Neural cell (in vitro differentiated cells): ENCODE data around the gene RNF225. TPM values are rescaled to one million over a fixed set of nuclear protein-coding genes. Genes with fewer than 3 reads are reported as not detected.
A peak's percentile ranks its signal among the peaks of the same experiment; 100 is the strongest.

Experiments used
- H2AFZ ChIP-seq: fragments of 200-600, 300-800 bp; sonication (generic), shearing (Covaris generic); 2 replicates; pipeline ENCODE4 v1.6.0; 2014; ENCODE audit warnings: low read depth, mild to moderate bottlenecking, antibody characterized with exemption, low read length, moderate library complexity
- H3F3A ChIP-seq: fragments of 200-600 bp; shearing (Covaris generic); 2 replicates; pipeline ENCODE4 v1.6.1; 2016; ENCODE audit warnings: mild to moderate bottlenecking, moderate library complexity, mixed read lengths, antibody characterized with exemption, low read length; ENCODE audit not compliant: insufficient read depth, poor library complexity, severe bottlenecking
- H3K27ac ChIP-seq: fragments of 200-600, 300-800 bp; sonication (generic), shearing (Covaris generic); 2 replicates; pipeline ENCODE4 v1.5.1; 2014; ENCODE audit warnings: mild to moderate bottlenecking, low read length, moderate library complexity
- H3K27me3 ChIP-seq: fragments of 300-800, 200-600 bp; sonication (generic), shearing (Covaris generic); 2 replicates; pipeline ENCODE4 v1.6.0; 2014; ENCODE audit warnings: mild to moderate bottlenecking, low read depth, low read length, moderate library complexity; ENCODE audit not compliant: insufficient read depth
- H3K36me3 ChIP-seq: fragments of 300-800, 200-600 bp; sonication (generic), shearing (Covaris generic); 2 replicates; pipeline ENCODE4 v1.5.1; 2014; ENCODE audit warnings: mild to moderate bottlenecking, antibody characterized with exemption, low read length, moderate library complexity; ENCODE audit not compliant: insufficient read depth
- H3K4me2 ChIP-seq: fragments of 300-800, 200-600 bp; sonication (generic), shearing (Covaris generic); 2 replicates; pipeline ENCODE4 v1.6.0; 2014; ENCODE audit warnings: mild to moderate bottlenecking, low read length
- H3K4me3 ChIP-seq: fragments of 300-800, 200-600 bp; sonication (generic), shearing (Covaris generic); 2 replicates; pipeline ENCODE4 v1.5.1; 2014; ENCODE audit warnings: mild to moderate bottlenecking, low read length, moderate library complexity
- H3K79me2 ChIP-seq: fragments of 200-600 bp; shearing (Covaris generic); replicated peaks from 2 replicates; pipeline ENCODE4 v1.6.0; 2014; ENCODE audit warnings: mild to moderate bottlenecking, low read length, moderate library complexity; ENCODE audit not compliant: insufficient read depth
- H3K9ac ChIP-seq: fragments of 300-800, 200-600 bp; sonication (generic), shearing (Covaris generic); 2 replicates; pipeline ENCODE4 v1.6.1; 2016; ENCODE audit warnings: mild to moderate bottlenecking, low read length, mixed read lengths
- H3K9me2 ChIP-seq: fragments of 200-600 bp; shearing (Covaris generic); 2 replicates; pipeline ENCODE4 v1.6.1; 2016; ENCODE audit warnings: mild to moderate bottlenecking, low read length, mixed read lengths; ENCODE audit not compliant: insufficient read depth
- H3K9me3 ChIP-seq: fragments of 200-600, 300-800 bp; sonication (generic), shearing (Covaris generic); 2 replicates; pipeline ENCODE4 v1.6.1; 2016; ENCODE audit warnings: mild to moderate bottlenecking, mixed run types, low read length, moderate library complexity, mixed read lengths
- H4K20me1 ChIP-seq: fragments of 200-600 bp; shearing (Covaris generic); 2 replicates; pipeline ENCODE4 v1.6.1; 2016; ENCODE audit warnings: mild to moderate bottlenecking, mixed run types; ENCODE audit not compliant: insufficient read depth
- EP300 ChIP-seq: fragments of 450-650 bp; conservative IDR thresholded peaks from 2 replicates; pipeline ENCODE4 v1.6.1; 2014; ENCODE audit warnings: antibody characterized with exemption, mild to moderate bottlenecking, moderate library complexity; ENCODE audit not compliant: poor library complexity, severe bottlenecking
- EZH2 ChIP-seq: fragments of 200-600, 300-800 bp; shearing (Covaris generic), sonication (generic); IDR thresholded peaks from 2 replicates; pipeline ENCODE4 v1.6.1; 2014; ENCODE audit warnings: antibody characterized with exemption, low read length, borderline replicate concordance, mild to moderate bottlenecking; ENCODE audit not compliant: insufficient read depth, poor library complexity, severe bottlenecking
- MXI1 ChIP-seq: fragments of 450-650 bp; conservative IDR thresholded peaks from 2 replicates; pipeline ENCODE4 v1.6.1; 2014; ENCODE audit warnings: antibody characterized with exemption, mild to moderate bottlenecking; ENCODE audit not compliant: poor library complexity, severe bottlenecking
- POLR2AphosphoS5 ChIP-seq: IDR thresholded peaks from 2 replicates; pipeline ENCODE4 v1.6.1; 2012
- RAD21 ChIP-seq: fragments of 450-650 bp; conservative IDR thresholded peaks from 2 replicates; pipeline ENCODE4 v1.6.1; 2014; ENCODE audit warnings: antibody characterized with exemption, mild to moderate bottlenecking, moderate library complexity
- SMC3 ChIP-seq: fragments of 450-650 bp; conservative IDR thresholded peaks from 2 replicates; pipeline ENCODE4 v1.6.1; 2014; ENCODE audit warnings: antibody characterized with exemption, mild to moderate bottlenecking, moderate library complexity; ENCODE audit not compliant: poor library complexity
- TAF1 ChIP-seq: IDR thresholded peaks from 2 replicates; pipeline ENCODE4 v1.6.1; 2012; ENCODE audit warnings: low read depth
- polyA plus RNA-seq: library from polyadenylated mRNA; depleted of rRNA; stranded (reverse); fragments of >200 nt; gene quantifications from 2 replicates; pipeline ENCODE4 v1.2.3, GENCODE V29; 2014
- TF ChIP-seq, protein P1 (sequence below): IDR thresholded peaks from 2 replicates; pipeline ENCODE4 v1.6.1; 2012; ENCODE audit warnings: borderline replicate concordance
- TF ChIP-seq, protein P2 (sequence below): fragments of 450-650 bp; IDR thresholded peaks from 2 replicates; pipeline ENCODE4 v1.5.1; 2014; ENCODE audit warnings: antibody characterized with exemption, mild to moderate bottlenecking, moderate library complexity; ENCODE audit not compliant: poor library complexity, severe bottlenecking

RNF225 gene
- polyA plus RNA-seq, 1 donor from 2014 or later = not detected

DNA sequence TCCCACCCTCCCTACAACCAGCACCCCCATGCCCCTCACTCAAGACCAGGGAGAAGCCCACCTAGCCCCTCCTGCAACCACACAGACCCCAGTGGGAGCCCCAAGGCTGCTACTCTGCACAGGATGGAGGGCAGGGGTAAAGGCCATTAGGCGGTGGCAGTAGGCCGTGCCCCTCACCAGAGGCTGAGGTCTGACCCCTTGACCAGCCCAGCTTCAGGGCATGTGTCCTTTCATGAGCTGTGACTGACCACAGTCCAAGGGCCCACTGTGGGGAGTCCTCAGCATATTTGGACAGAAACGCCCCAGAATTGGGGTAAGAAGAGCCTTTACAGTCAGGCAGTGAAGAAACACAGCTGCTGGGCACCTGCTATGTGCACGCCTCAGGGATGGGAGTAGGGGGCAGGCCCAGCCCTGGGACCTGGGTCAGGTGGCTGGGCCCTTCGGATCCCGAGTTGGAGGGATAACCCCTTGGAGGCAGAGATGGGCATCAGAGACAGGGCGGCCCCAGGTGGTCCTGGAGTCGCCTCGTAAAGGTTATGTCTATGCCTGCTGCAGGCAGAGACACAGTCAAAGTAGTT lies 10.1 kb upstream of the RNF225 start:
- Histone ChIP-seq H3F3A (peaks cover 4% of the 10 kb centered on the region), H3K27ac (peak overlapping the region; percentile 95), H3K27me3 (no peaks in the 10 kb centered on the region), H3K79me2 (peaks cover 20% of the 10 kb centered on the region), H2AFZ (no peak overlapping the region), H3K9me3 (no peaks in the 10 kb centered on the region), H4K20me1 (no peaks in the 10 kb centered on the region), H3K36me3 (no peaks in the 10 kb centered on the region), H3K9ac (peak overlapping the region; percentile 92), H3K4me2 (peak overlapping the region; percentile 91), H3K9me2 (no peaks in the 10 kb centered on the region), H3K4me3 (peak overlapping the region; percentile 77)
- no peak for TF ChIP-seq TAF1
- no peak for TF ChIP-seq MXI1
- TF ChIP-seq POLR2AphosphoS5 = no peak
- TF ChIP-seq, protein P1, sequence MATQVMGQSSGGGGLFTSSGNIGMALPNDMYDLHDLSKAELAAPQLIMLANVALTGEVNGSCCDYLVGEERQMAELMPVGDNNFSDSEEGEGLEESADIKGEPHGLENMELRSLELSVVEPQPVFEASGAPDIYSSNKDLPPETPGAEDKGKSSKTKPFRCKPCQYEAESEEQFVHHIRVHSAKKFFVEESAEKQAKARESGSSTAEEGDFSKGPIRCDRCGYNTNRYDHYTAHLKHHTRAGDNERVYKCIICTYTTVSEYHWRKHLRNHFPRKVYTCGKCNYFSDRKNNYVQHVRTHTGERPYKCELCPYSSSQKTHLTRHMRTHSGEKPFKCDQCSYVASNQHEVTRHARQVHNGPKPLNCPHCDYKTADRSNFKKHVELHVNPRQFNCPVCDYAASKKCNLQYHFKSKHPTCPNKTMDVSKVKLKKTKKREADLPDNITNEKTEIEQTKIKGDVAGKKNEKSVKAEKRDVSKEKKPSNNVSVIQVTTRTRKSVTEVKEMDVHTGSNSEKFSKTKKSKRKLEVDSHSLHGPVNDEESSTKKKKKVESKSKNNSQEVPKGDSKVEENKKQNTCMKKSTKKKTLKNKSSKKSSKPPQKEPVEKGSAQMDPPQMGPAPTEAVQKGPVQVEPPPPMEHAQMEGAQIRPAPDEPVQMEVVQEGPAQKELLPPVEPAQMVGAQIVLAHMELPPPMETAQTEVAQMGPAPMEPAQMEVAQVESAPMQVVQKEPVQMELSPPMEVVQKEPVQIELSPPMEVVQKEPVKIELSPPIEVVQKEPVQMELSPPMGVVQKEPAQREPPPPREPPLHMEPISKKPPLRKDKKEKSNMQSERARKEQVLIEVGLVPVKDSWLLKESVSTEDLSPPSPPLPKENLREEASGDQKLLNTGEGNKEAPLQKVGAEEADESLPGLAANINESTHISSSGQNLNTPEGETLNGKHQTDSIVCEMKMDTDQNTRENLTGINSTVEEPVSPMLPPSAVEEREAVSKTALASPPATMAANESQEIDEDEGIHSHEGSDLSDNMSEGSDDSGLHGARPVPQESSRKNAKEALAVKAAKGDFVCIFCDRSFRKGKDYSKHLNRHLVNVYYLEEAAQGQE = no peak
- TF ChIP-seq, protein P2, sequence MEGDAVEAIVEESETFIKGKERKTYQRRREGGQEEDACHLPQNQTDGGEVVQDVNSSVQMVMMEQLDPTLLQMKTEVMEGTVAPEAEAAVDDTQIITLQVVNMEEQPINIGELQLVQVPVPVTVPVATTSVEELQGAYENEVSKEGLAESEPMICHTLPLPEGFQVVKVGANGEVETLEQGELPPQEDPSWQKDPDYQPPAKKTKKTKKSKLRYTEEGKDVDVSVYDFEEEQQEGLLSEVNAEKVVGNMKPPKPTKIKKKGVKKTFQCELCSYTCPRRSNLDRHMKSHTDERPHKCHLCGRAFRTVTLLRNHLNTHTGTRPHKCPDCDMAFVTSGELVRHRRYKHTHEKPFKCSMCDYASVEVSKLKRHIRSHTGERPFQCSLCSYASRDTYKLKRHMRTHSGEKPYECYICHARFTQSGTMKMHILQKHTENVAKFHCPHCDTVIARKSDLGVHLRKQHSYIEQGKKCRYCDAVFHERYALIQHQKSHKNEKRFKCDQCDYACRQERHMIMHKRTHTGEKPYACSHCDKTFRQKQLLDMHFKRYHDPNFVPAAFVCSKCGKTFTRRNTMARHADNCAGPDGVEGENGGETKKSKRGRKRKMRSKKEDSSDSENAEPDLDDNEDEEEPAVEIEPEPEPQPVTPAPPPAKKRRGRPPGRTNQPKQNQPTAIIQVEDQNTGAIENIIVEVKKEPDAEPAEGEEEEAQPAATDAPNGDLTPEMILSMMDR = no peak
- TF ChIP-seq EZH2 = no peak
- no peak for TF ChIP-seq SMC3
- TF ChIP-seq EP300 = no peak
- no peak for TF ChIP-seq RAD21

DNA sequence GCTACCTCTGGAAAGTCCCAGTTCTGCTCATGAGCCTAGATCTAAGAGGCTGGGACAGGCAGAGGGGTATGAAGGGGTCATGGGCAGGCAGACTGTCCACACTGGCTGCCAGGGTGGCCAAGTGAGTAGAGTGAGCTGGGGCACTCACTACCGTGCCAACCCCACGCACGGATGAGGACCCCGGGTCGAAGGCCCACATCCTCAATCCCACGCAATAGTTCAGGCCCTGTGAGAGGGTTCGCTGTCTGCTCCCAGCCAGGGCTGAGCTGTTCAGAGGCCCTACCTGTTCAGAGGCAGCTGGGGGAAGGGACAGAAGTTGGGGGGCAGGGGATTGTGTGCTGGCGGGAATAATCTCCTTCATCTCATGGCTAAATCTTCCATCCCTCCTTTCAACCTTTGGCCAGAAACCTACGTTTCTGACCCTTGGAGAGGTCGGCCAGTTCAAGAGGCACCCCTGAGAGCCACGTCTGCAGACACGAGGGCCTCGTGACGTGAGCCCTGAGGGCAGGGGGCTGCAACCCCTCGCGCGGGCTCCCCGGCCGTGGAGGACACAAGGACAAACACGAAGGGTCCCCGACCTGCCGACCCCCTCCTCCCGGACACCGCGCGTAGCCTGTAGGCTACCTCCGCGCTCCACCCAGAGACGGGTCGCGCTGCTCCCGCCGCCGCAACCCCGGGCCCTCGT lies 9.4 kb upstream of the RNF225 start:
- Histone ChIP-seq H3K4me2 (peak overlapping the region; percentile 91), H2AFZ (peak overlapping the region; percentile 78), H3K9me3 (no peaks in the 10 kb centered on the region), H3K9ac (peak overlapping the region; percentile 92), H3K27me3 (no peaks in the 10 kb centered on the region), H3K79me2 (peaks cover 20% of the 10 kb centered on the region), H3F3A (peaks cover 4% of the 10 kb centered on the region), H3K9me2 (no peaks in the 10 kb centered on the region), H3K36me3 (no peaks in the 10 kb centered on the region), H3K4me3 (peak overlapping the region; percentile 77), H4K20me1 (no peaks in the 10 kb centered on the region), H3K27ac (peak overlapping the region; percentile 95)
- no peak for TF ChIP-seq RAD21
- TF ChIP-seq TAF1 = peak; percentile 31
